NCI-H460 (cell line): Measurements from ENCODE around the gene NCAM2. TPM values are rescaled to one million over a fixed set of nuclear protein-coding genes. Genes with fewer than 3 reads are reported as not detected.
"Not testable (repeated sequence)": the region's sequence is repeated elsewhere in the genome, so short reads cannot be mapped to it uniquely, and the experiment has no call there.

Experiments used
- DNase-seq: peaks from one replicate; pipeline ENCODE4 v3.0.0-alpha.2; 2016; ENCODE audit warnings: low read depth; ENCODE audit errors: extremely low read depth
- total RNA-seq: library from RNA; depleted of rRNA; stranded (reverse); fragments of >200 nt; shearing (Covaris generic); gene quantifications from 2 replicates; pipeline ENCODE4 v1.2.3, GENCODE V29; 2014

The NCAM2 gene
- total RNA-seq, 1 experiment from 2014 or later, result 16.7 TPM

DNA sequence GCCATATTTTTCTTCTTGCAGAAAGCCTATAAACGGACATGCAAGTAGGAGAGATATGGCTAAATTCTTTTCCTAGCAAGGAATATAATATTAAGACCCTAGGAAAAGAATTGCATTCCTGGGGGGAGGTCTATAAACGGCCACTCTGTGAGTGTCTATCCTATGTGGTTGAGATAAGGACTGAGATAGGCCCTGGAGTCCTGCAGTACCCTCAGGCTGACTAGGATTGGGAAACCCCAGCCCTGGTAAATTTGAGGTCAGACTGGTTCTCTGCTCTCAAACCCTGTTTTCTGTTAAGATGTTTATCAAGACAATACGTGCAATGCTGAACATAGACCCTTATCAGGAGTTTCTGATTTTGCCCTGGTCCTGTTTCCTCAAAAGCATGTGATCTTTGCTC is 404.0 kb downstream of the NCAM2 start:
- not testable (repeated sequence) for DNase-seq

DNA sequence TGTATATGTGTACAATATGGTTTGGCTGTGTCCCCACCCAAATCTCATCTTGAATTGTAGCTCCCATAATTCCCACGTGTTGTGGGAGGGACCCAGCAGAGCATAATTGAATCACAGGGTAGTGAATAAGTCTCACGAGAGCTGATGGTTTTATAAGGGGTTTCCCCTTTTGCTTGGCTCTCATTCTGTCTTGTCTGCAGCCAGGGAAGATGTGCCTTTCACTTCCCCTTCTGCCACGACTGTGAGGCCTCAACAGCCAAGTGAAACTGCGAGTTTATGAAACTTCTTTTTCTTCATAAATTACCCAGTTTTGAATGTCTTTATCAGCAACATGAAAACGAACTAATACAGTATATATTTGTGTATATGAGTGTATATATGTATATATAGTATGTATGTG is 406.1 kb downstream of the NCAM2 start:
- DNase-seq, result not testable (repeated sequence)

DNA sequence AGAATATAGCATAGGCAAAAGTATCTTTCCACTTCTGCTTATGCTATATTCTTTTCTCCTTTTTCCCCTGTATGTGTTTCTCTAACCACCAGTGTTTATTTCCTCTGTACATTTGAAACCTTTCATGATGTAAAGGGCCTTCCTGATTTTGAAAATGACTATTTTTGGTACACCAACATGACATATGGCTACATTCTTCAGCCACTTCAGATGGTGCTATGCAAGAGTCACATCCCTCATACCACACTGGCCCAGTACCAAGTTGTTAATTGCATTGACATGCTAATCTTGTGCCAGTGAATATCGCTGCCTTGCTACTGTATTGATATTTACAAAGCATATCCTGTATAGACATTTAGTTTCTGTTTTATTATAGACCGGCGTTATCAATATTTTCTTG is 408.7 kb downstream of the NCAM2 start:
- no peak for DNase-seq

DNA sequence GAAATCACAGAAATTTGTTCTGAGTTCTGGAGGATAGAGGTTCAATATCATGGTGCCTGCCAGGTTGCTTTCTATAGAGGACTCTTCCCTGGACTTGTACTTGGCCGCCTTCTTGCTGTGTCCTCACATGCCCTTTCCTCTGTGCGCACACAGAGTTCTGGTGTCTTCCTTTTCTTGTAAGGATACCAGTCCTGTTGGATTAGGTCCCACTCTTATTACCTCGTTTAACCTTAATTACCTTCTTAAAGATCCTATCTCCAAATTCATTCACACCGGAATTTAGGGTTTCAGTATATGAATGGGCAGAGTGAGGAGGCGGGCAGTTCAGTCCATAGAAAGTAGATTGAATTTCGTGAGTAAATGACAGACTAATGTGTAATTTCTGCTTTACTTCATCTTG is 413.9 kb downstream of the NCAM2 start:
- no peak for DNase-seq

DNA sequence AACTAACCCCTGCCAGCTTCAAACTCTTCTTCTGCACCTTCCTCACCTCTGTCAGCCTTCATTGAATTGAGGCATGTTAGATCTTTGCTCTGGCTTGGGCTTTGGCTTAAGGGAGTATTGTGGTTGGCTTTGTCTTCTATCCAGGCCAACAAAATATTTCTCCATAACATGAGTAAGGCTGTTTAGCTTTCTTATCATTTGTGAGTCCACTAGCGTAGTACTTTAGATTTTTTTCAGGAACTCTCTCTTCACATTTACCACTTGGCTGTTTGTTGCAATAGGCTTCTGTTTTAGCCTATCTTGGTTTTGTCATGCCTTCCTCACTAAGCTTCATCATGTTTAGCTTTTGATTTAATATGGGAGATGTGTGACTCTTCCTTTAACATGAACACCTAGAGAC is 417.5 kb downstream of the NCAM2 start:
- DNase-seq, result no peak

DNA sequence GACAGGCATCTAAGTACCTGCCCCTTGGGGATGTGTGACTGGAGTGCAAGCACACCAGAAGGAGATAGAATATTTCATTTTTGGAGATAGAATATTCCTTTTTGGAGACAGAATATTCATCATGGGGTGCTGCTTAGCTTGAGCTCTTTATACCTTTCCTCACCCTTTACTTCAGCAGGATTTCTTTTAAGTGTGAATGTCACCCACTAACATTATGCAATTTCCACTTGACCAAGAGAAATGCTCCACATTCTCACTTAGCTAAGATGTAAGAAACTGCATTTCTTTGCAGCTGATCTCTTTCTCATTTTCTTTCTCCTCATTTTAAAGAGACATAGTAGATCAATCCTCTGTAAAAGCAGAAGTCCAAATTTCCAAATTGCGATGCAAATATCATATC is 436.7 kb downstream of the NCAM2 start:
- DNase-seq, result no peak

DNA sequence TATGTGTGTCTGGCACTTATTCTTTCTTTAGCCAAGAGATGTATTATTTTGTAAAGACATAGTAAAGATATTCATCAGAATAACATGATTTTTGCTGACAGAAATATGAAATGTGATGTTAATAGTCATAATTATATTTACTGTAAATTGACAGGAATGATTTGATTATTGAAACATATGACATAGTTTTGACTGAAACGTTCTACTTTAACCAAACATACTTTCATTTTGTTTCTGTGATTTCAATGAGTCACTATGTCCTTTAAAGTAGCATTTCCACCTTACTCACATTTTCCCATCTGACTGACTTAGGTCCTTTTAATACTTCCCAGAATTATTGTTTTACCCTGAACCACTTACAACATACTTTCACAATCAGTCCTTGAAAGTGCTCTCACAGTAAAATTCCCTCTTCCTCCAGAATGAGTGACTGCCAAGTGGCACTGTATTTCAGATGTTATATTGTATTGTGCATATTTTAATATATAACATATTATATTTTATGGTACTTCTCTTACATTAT is 437.9 kb downstream of the NCAM2 start:
- no peak for DNase-seq

DNA sequence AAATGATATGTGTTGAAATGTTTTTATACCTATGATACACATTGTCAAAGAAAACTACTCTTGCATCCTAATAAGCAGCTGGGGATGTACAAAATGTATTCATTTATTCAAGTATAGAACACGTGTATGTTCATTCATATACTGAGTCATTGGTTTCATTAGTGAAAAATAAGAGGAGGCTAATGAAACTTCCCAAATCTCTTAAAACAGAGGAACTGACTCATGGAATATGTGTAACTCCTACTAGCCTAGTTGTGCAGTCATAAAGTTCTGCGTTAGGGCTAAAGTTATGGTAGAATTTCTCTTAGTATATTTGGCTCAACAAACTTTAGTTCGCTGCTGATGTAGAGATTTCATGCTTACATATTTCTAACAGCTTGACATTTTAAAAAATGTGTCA is 441.6 kb downstream of the NCAM2 start:
- no peak for DNase-seq

DNA sequence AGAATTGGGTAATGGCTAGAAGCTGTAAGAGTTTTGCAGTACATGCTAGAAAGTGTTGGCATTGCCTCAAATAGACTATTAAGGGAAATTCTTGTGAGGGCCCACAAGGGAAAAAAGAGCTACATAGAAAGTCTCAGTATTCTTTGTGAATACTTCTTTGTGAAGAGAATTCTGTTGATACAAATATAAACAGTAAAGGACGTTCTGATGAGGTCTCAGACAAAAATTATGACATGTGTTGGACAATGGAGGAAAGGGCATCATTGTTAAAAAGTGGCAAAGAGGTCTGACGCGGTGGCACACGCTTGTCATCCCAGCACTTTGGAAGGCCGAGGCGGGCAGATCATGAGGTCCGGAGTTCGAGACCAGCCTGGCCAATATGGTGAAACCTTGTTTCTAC is 458.9 kb downstream of the NCAM2 start:
- DNase-seq, result no peak

DNA sequence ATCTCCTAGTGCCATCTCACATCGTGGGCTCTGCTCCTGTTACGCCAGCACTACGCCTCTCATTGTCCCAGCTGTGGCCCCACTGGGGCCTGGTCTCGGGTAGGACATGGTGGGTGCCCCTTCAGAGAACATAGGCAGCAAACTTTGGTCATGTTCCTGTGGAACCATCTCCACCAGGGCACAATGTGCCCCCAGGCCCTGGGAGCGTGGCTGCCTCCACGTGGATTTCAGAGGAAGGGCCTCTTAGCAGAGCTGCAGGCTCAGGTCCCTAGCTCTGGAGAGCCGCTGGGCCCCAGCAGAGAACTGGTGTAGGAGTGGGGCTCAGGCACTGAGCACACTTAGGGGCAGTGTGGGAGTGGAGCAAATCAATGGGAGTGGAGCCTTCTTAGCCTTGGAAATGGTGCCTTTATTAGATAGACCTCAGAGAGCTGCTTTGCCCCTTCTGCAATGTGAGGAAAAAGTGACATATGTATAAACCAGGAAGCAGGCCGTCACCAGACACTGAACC is 460.0 kb downstream of the NCAM2 start:
- no peak for DNase-seq

DNA sequence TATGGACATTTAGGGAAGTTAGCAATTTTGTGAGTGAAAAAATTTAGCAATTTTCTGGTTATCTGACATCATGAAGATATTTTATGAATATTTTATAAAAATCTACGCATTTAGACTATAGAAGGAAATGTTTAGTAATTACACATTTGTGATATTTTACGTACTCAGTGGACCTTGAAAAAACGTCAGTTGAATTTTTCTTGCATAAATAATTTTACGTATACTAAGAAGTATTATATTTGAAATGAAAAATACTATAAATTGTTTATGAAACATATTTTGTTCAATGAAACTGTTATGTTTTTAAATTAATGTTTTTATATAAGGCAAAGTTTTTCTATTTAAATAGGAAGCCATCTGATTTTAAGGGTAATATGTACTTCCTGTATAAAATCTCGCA is 462.8 kb downstream of the NCAM2 start:
- DNase-seq, result no peak

DNA sequence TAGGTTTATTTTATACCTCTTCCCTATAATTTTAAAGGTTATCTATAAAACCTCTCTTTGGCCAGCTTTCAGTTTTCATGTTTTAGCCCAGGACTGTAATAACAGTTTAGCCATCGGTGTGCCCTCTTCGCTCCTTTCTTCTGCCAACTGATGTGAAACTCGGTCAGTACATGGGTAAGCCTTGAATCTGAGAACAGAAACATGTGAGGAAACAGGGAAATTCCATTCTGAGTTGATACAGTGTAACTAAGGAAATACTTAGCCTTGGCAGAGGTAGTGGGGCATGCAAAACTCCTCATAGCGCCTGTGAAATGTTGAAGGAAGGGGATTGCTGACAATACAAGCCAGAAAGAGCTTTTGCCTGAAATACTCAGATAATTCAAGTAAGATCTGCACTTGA is 465.2 kb downstream of the NCAM2 start:
- DNase-seq, result no peak

DNA sequence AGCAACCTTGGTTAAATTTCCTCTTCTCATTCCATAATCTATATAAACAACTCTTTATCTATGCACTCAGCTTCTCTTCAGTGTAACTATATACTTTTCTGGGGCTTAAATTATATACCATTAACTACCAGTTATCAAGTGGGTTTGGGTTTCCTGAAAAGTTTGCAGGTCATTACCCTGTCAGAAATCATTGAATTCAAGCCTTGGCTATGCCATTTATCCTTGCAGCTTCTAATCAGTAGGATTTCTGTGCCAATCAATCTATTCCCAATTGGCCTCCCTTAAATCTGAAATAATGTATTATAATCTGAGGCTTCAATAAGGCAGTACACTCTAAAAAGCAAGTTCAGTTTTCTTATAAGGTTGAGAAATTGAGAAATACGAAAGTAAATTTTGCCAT is 466.5 kb downstream of the NCAM2 start:
- no peak for DNase-seq

DNA sequence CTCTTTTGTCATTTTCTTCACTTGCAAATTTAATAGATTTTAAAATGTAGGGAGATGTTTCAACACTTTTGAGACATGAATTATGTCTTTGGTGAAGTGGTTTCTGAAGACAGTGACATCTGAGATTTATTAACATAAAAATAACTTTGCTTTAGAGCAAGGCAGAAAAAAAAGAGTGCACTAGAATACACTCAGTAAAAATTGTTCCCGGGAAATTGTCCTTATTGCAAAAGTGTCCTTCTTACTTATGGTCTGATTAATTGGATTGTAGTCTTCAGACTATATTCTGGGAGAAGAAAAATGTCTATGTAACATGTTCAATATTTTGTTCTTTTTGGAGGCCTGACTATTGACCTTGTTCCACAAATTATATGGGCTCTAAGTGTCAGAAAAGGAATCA is 468.5 kb downstream of the NCAM2 start:
- no peak for DNase-seq

DNA sequence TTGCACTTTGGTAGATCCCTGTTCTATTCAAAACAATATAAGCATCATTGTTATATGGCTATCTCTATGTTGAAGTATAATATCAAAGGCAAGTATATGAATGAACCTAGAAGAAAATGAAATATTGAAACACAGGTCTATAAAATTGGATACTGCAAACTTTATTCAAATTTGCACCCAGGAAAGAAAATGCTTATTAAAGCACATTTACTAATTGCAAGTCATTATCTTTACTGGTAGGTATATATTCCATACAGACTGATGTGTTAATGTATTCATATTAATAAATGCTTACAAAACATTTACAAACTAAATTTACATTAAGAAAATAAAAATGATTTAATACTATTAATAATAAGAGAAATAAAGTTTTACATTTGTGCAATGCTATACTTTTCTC is 469.8 kb downstream of the NCAM2 start:
- no peak for DNase-seq

DNA sequence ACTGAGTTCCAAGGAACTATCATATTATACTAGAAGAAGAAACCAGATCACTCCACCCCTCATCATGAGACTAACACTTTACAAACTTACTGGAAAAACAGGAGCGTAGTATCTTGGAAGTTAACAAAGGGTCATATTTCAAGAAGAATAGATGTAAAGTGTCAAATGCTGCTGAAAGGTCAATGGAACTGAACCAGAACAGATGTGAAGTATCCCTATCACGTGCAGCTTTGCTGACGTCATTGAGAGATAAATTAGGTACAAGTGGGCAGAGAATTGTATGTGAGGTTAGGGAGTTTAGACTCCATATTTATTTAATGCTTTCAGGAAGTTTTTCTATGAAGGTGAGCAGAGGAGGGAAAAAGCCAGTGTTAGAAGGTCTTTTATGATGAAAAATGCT is 483.0 kb downstream of the NCAM2 start:
- DNase-seq, result no peak

DNA sequence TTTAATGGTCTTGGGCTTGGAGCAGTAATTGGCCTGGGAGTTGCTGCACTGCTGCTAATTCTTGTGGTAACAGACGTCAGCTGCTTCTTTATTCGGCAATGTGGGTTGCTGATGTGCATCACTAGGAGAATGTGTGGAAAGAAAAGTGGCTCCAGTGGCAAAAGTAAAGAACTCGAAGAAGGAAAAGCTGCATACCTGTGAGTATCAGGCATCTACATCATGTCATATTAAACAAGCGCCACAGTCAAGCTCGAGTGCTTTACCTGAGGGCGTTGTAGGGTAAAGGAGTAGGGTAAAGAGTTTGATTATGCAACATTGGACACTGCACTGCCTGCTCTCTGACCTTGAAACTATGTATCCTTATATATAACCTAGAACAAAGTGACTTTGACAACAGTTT is 510.6 kb downstream of the NCAM2 start:
- DNase-seq, result no peak

DNA sequence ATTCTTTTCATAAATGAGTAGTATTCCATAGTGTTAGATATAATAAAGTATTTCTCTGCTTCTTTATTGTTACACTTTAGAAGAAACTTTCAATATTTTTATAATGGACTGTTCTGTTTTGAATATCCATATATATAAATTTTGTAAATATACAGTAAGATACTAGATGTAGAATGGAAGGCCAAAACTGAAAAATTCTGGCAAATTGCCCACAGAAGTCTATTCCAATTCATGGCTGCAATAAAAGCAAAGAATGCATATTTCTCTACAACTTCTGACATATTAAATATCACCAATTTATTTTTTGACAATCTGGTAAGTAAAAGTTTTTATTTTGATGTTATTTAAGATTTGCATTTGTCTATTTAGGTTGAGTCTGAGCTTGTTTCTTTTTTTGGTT is 532.5 kb downstream of the NCAM2 start:
- DNase-seq, result no peak

DNA sequence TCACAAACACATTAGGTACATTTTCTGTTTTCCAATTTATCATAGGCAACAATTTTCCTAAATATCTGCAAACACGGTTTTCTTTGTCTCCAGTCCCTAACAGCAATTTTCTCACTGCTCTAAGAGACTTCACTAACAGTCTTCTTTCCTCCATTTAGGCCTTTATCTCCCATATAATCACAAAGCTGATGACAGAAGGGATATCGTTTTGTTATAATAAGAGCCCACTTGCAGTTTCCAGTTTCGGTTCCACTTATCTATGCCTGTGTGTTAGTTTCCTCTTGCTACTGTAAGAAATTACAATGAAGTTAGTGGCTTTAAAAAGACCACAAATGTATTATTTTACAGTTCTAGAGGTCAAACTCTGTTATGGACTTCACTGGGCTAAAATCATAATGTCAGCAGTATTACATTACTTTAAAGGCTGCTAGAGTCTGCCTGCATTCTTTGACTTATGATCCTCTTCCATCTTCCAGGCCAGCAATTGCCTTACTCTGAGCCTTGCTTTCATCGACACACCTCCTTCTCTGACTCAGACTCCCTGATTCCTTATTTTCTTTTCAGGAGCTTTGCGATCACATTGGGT is 549.3 kb downstream of the NCAM2 start:
- no peak for DNase-seq

DNA sequence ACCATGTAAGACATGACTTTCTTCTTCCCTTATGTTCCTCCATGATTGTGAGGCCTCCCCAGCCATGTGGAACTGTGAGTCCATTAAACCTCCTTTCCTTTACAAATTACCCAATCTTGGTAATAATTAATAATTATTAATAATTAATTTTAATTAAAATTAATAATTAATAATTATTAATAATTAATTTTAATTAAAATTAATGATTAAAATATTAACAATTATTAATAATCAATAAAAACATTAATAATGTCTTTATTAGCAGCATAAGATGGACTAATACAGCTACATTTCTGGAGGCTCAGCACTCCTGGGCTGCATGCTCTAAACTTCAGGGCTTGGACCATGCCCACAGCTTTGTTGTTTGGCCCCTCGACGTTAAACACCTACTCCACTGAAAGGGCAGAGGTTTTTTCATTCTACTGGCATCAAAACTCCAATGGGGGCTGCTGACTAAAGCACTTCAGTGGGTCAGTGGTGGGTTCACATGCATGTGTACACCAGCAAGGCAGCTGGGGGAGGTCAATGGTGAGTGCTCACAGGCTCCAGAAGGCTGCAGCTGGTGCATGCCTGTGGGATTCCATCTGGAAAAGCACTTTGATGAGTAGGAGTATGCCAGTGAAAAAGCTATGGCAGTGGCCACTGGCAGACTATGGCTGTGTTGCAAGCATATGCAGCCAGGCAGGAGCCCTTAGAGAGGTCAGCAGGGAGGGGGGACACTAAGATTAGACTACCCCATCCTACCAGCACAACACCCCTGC is 561.3 kb downstream of the NCAM2 start:
- DNase-seq, result no peak
